ENCODE measurements around the gene RIN1. TPM values are rescaled to one million over a fixed set of nuclear protein-coding genes. Genes with fewer than 3 reads are reported as not detected.

The RIN1 gene
- total and polyA plus RNA-seq, 2 of the 13 experiments (the other 11 are each of a cell fraction or from before 2014, with no cell fraction given), result 2.4 to 4.1 TPM

DNA sequence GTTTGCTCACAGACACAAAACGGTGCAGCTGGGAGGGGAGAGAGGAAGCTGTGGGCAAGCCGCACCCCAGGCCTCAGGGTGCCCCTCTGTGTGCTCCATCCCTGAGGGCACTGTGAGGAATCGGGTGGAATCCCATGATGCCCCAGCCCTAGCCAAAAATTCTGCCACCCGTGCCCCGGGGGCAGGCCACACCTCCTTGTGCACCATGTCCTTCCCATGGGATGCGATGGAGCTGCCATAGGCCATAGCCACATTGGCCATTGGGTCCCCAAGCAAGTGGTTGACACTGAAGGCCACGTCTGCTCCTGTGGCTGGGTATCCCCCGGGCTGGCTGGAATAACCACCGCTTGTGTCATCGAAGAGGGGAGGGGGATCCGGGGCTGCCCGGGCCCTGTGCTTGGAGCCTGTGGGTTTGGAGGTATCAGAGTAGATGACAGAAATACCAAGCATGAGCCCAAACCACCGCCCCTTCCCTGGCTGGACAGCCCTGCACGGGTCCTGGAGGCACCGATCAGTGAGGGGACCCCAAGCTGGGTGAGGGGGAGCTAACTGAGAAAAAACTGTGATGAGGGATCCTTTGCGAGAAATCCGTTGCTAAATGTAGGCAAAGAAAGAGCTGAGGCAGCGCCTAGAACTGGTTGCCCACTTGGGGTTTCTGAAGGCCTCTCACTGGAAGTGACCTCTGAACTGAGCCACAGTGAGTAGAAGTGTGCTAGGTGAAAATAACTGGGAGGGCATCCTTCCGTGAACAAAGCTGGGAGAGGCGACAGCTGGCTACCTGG, 48.2 kb downstream of the RIN1 start (continued):
- TF ChIP-seq CHD2 (IDR thresholded peaks at IDR 0.05; ENCODE audit: low read depth, low read length), result no peak
- TF ChIP-seq SP4 (CRISPR knock-in tag; IDR thresholded peaks at IDR 0.05), result peak; percentile 63; the same call in 1 of the 2 replicates
- no peak for TF ChIP-seq ZNF207 (IDR thresholded peaks at IDR 0.05; ENCODE audit: borderline replicate concordance)
- peak; percentile 49; the same call in 1 of the 2 replicates for TF ChIP-seq PHF8 (CRISPR knock-in tag; IDR thresholded peaks at IDR 0.05)
- TF ChIP-seq ZNF558 (CRISPR knock-in tag; IDR thresholded peaks at IDR 0.05; ENCODE audit: borderline replicate concordance), result no peak
- no peak for TF ChIP-seq KIAA2018 (CRISPR knock-in tag; IDR thresholded peaks at IDR 0.05; ENCODE audit: borderline replicate concordance)
- TF ChIP-seq, protein P1, sequence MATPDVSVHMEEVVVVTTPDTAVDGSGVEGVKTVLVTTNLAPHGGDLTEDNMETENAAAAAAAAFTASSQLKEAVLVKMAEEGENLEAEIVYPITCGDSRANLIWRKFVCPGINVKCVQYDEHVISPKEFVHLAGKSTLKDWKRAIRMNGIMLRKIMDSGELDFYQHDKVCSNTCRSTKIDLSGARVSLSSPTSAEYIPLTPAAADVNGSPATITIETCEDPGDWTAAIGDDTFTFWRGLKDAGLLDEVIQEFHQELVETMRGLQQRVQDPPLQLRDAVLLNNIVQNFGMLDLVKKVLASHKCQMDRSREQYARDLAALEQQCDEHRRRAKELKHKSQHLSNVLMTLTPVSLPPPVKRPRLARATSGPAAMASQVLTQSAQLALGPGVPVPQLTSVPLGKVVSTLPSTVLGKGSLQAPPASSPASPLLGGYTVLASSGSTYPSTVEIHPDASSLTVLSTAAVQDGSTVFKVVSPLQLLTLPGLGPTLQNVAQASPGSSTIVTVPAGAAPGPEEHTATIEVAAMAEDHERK (CRISPR knock-in tag; IDR thresholded peaks at IDR 0.05; ENCODE audit: low read depth), result no peak
- TF ChIP-seq ZNF563 (CRISPR knock-in tag; IDR thresholded peaks at IDR 0.05), result no peak
- no peak for TF ChIP-seq ZFYVE20 (CRISPR knock-in tag; IDR thresholded peaks at IDR 0.05; ENCODE audit: borderline replicate concordance, low read depth)
- peak; percentile 47 for TF ChIP-seq NR2F6 (IDR thresholded peaks at IDR 0.05)
- TF ChIP-seq NR2F6 (CRISPR knock-in tag; IDR thresholded peaks at IDR 0.05), result no peak
- TF ChIP-seq, protein P2, sequence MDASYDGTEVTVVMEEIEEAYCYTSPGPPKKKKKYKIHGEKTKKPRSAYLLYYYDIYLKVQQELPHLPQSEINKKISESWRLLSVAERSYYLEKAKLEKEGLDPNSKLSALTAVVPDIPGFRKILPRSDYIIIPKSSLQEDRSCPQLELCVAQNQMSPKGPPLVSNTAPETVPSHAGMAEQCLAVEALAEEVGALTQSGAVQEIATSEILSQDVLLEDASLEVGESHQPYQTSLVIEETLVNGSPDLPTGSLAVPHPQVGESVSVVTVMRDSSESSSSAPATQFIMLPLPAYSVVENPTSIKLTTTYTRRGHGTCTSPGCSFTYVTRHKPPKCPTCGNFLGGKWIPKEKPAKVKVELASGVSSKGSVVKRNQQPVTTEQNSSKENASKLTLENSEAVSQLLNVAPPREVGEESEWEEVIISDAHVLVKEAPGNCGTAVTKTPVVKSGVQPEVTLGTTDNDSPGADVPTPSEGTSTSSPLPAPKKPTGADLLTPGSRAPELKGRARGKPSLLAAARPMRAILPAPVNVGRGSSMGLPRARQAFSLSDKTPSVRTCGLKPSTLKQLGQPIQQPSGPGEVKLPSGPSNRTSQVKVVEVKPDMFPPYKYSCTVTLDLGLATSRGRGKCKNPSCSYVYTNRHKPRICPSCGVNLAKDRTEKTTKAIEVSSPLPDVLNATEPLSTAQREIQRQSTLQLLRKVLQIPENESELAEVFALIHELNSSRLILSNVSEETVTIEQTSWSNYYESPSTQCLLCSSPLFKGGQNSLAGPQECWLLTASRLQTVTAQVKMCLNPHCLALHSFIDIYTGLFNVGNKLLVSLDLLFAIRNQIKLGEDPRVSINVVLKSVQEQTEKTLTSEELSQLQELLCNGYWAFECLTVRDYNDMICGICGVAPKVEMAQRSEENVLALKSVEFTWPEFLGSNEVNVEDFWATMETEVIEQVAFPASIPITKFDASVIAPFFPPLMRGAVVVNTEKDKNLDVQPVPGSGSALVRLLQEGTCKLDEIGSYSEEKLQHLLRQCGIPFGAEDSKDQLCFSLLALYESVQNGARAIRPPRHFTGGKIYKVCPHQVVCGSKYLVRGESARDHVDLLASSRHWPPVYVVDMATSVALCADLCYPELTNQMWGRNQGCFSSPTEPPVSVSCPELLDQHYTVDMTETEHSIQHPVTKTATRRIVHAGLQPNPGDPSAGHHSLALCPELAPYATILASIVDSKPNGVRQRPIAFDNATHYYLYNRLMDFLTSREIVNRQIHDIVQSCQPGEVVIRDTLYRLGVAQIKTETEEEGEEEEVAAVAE (CRISPR knock-in tag; IDR thresholded peaks at IDR 0.05; ENCODE audit: borderline replicate concordance), result 0 out of 2 replicates have a peak, but pooled peaks have one; percentile 4
- peak; percentile 39; the same call in 1 of the 2 replicates for TF ChIP-seq ZNF333 (CRISPR knock-in tag; IDR thresholded peaks at IDR 0.05; ENCODE audit: borderline replicate concordance)

Measured in HepG2 (cell line).